Coronary artery (tissue), 2 donors: ENCODE results near the gene ACTN1.

Experiments
- DNase-seq: peaks from one replicate; pipeline ENCODE4 v3.0.0-alpha.2; 2017; ENCODE audit warnings: low spot score
- H3K27ac ChIP-seq, 2 donors: fragments of 200-600 bp; sonication (generic); one replicate each; pipeline ENCODE4 v1.5.1; 2016 to 2019
- H3K4me3 ChIP-seq: fragments of 200-600 bp; sonication (generic); 2 replicates; pipeline ENCODE4 v1.5.1; 2016; ENCODE audit warnings: mild to moderate bottlenecking, moderate library complexity
- CTCF ChIP-seq: fragments of 200-600 bp; sonication (generic); IDR thresholded peaks from one replicate; pipeline ENCODE4 v1.5.1; 2019; ENCODE audit warnings: antibody characterized with exemption

Gene ACTN1

GRCh38 chr14:68885226-68886108, 93.6 kb downstream of the ACTN1 start:
- peak; percentile 72 for DNase-seq
- Histone ChIP-seq H3K27ac (peak overlapping the region; percentile 33 to 61), H3K4me3 (no peak overlapping the region)
- no peak for TF ChIP-seq CTCF

GRCh38 chr14:68884031-68885030, 94.8 kb downstream of the ACTN1 start:
- Histone ChIP-seq H3K4me3 (no peak overlapping the region), H3K27ac (peak overlapping the region; percentile 33 to 61)
- peak; percentile 68 for DNase-seq
- TF ChIP-seq CTCF: no peak

GRCh38 chr14:68882235-68882634, 96.9 kb downstream of the ACTN1 start:
- TF ChIP-seq CTCF: no peak
- Histone ChIP-seq H3K4me3 (no peak overlapping the region), H3K27ac (peak overlapping the region in 1 of 2 donors; percentile 31)
- DNase-seq: no peak

GRCh38 chr14:68881396-68881795, 97.7 kb downstream of the ACTN1 start:
- no peak for TF ChIP-seq CTCF
- H3K4me3 ChIP-seq: no peak overlapping the region
- no peak for DNase-seq
- peak overlapping the region in 1 of 2 donors; percentile 35 for H3K27ac ChIP-seq

- DNase-seq: no peak
- no peak for TF ChIP-seq CTCF
- H3K4me3 ChIP-seq: no peak overlapping the region
- peak overlapping the region in 1 of 2 donors; percentile 35 for H3K27ac ChIP-seq
These were observed 98.5 kb downstream of the ACTN1 start for GRCh38 chr14:68880581-68881105.

- Histone ChIP-seq H3K4me3 (no peak overlapping the region), H3K27ac (peak overlapping the region in 1 of 2 donors; percentile 55)
- DNase-seq: no peak
- no peak for TF ChIP-seq CTCF
These were observed 99.1 kb downstream of the ACTN1 start for GRCh38 chr14:68879841-68880575.
